IPS-18a (cell line): ENCODE data around the gene ATP6V0A1.
A peak's percentile ranks its signal among the peaks of the same experiment; 100 is the strongest.
"Not testable (repeated sequence)": the region's sequence is repeated elsewhere in the genome, so short reads cannot be mapped to it uniquely, and the experiment has no call there.

Experiments used
- H3K27ac ChIP-seq: one replicate; pipeline ENCODE4 v1.5.1; 2013; ENCODE audit warnings: low read length
- H3K27me3 ChIP-seq: one replicate; pipeline ENCODE4 v1.6.1; 2013; ENCODE audit warnings: mild to moderate bottlenecking, low read length; ENCODE audit not compliant: control insufficient read depth, insufficient read depth
- H3K36me3 ChIP-seq: one replicate; pipeline ENCODE4 v1.6.1; 2013; ENCODE audit warnings: low read depth, low read length; ENCODE audit not compliant: control insufficient read depth
- H3K4me1 ChIP-seq: one replicate; pipeline ENCODE4 v1.6.1; 2013; ENCODE audit warnings: low read depth, low read length; ENCODE audit not compliant: control insufficient read depth
- H3K4me3 ChIP-seq: one replicate; pipeline ENCODE4 v1.5.1; 2013; ENCODE audit warnings: low read length
- H3K9ac ChIP-seq: one replicate; pipeline ENCODE4 v1.6.1; 2013; ENCODE audit warnings: mild to moderate bottlenecking, low read length, moderate library complexity
- H3K9me3 ChIP-seq: one replicate; pipeline ENCODE4 v1.6.1; 2013; ENCODE audit warnings: low read depth, low read length; ENCODE audit not compliant: control insufficient read depth

Gene ATP6V0A1

GRCh38 chr17:42441371-42442195 lies 17.1 kb upstream of the ATP6V0A1 start:
- no peaks in the 10 kb centered on the region for H3K36me3 ChIP-seq
- H3K27ac ChIP-seq: no peak overlapping the region
- H3K9ac ChIP-seq: no peak overlapping the region
- no peak overlapping the region for H3K4me3 ChIP-seq
- no peaks in the 10 kb centered on the region for H3K4me1 ChIP-seq
- no peaks in the 10 kb centered on the region for H3K9me3 ChIP-seq
- H3K27me3 ChIP-seq: no peaks in the 10 kb centered on the region

- no peaks in the 10 kb centered on the region for H3K36me3 ChIP-seq
- no peaks in the 10 kb centered on the region for H3K27me3 ChIP-seq
- H3K9me3 ChIP-seq: no peaks in the 10 kb centered on the region
- H3K4me1 ChIP-seq: no peaks in the 10 kb centered on the region
- H3K27ac ChIP-seq: no peak overlapping the region
- H3K4me3 ChIP-seq: no peak overlapping the region
- H3K9ac ChIP-seq: no peak overlapping the region
Measured at GRCh38 chr17:42442196-42442565, 16.5 kb upstream of the ATP6V0A1 start.

- H3K27me3 ChIP-seq, H3K4me3 ChIP-seq, H3K9me3 ChIP-seq, H3K9ac ChIP-seq, H3K36me3 ChIP-seq, H3K27ac ChIP-seq, H3K4me1 ChIP-seq: not testable (repeated sequence)
Measured at GRCh38 chr17:42449176-42449575, 9.5 kb upstream of the ATP6V0A1 start.

GRCh38 chr17:42449838-42450237 lies 8.8 kb upstream of the ATP6V0A1 start:
- not testable (repeated sequence) for H3K9ac ChIP-seq, H3K4me1 ChIP-seq, H3K4me3 ChIP-seq, H3K9me3 ChIP-seq, H3K27ac ChIP-seq, H3K36me3 ChIP-seq, H3K27me3 ChIP-seq

- H3K9me3 ChIP-seq, H3K4me1 ChIP-seq, H3K27ac ChIP-seq, H3K4me3 ChIP-seq, H3K27me3 ChIP-seq, H3K36me3 ChIP-seq, H3K9ac ChIP-seq: not testable (repeated sequence)
Measured at GRCh38 chr17:42451270-42451669, 7.4 kb upstream of the ATP6V0A1 start.

GRCh38 chr17:42453439-42453838 lies 5.2 kb upstream of the ATP6V0A1 start:
- H3K4me3 ChIP-seq: no peak overlapping the region

GRCh38 chr17:42454987-42455386 lies 3.7 kb upstream of the ATP6V0A1 start:
- not testable (repeated sequence) for H3K4me3 ChIP-seq, H3K36me3 ChIP-seq, H3K9ac ChIP-seq, H3K4me1 ChIP-seq, H3K27ac ChIP-seq, H3K9me3 ChIP-seq, H3K27me3 ChIP-seq

More at GRCh38 chr17:42453439-42453838, 5.2 kb upstream of the ATP6V0A1 start:
- Histone ChIP-seq H3K9me3 (no peaks in the 10 kb centered on the region), H3K36me3 (no peaks in the 10 kb centered on the region), H3K9ac (no peak overlapping the region), H3K27me3 (no peaks in the 10 kb centered on the region), H3K4me1 (peaks cover 3% of the 10 kb centered on the region), H3K27ac (no peak overlapping the region)

GRCh38 chr17:42456223-42457106 lies 2.2 kb upstream of the ATP6V0A1 start:
- H3K27me3 ChIP-seq: no peaks in the 10 kb centered on the region
- no peak overlapping the region for H3K27ac ChIP-seq
- no peak overlapping the region for H3K9ac ChIP-seq
- peaks cover 7% of the 10 kb centered on the region for H3K36me3 ChIP-seq
- H3K4me3 ChIP-seq: no peak overlapping the region
- H3K9me3 ChIP-seq: no peaks in the 10 kb centered on the region
- H3K4me1 ChIP-seq: peaks cover 7% of the 10 kb centered on the region

GRCh38 chr17:42457107-42457792 lies 1.4 kb upstream of the ATP6V0A1 start:
- Histone ChIP-seq H3K9me3 (no peaks in the 10 kb centered on the region), H3K4me1 (peaks cover 7% of the 10 kb centered on the region), H3K36me3 (peaks cover 12% of the 10 kb centered on the region), H3K27ac (no peak overlapping the region), H3K27me3 (no peaks in the 10 kb centered on the region), H3K9ac (no peak overlapping the region), H3K4me3 (no peak overlapping the region)

- H3K27me3 ChIP-seq: no peaks in the 10 kb centered on the region
- H3K27ac ChIP-seq: no peak overlapping the region
- H3K36me3 ChIP-seq: peaks cover 16% of the 10 kb centered on the region
- peak overlapping the region; percentile 76 for H3K9ac ChIP-seq
- H3K4me1 ChIP-seq: peaks cover 7% of the 10 kb centered on the region
- no peaks in the 10 kb centered on the region for H3K9me3 ChIP-seq
- peak overlapping the region; percentile 76 for H3K4me3 ChIP-seq
Measured at GRCh38 chr17:42459256-42459800, 650 bp downstream of the ATP6V0A1 start.

- no peaks in the 10 kb centered on the region for H3K27me3 ChIP-seq
- no peaks in the 10 kb centered on the region for H3K9me3 ChIP-seq
- peaks cover 7% of the 10 kb centered on the region for H3K4me1 ChIP-seq
- H3K27ac ChIP-seq: no peak overlapping the region
- peak overlapping the region; percentile 76 for H3K4me3 ChIP-seq
- peaks cover 16% of the 10 kb centered on the region for H3K36me3 ChIP-seq
- H3K9ac ChIP-seq: no peak overlapping the region
Measured at GRCh38 chr17:42459801-42460281, 1.2 kb downstream of the ATP6V0A1 start.
